ENCODE data around the gene KLF11. TPM values are rescaled to one million over a fixed set of nuclear protein-coding genes. Genes with fewer than 3 reads are reported as not detected.

KLF11 gene
- total RNA-seq, 1 experiment from 2014 or later: 6.9 TPM

- H3K36me3 Mint-ChIP-seq (ENCODE audit: insufficient read depth, unreplicated experiment): no peaks in the 10 kb centered on the region
- no peak for TF ChIP-seq CTCF (IDR thresholded peaks at IDR 0.05; ENCODE audit: unreplicated experiment)
- BruUV-seq (replicated peaks): no TSS peak
- H3K4me1 Mint-ChIP-seq (ENCODE audit: low read depth, unreplicated experiment): no peaks in the 10 kb centered on the region
- intact Hi-C loops (cut with micrococcal nuclease; ENCODE audit: unreplicated experiment): no loop called here
- CTCF ChIA-PET: no interaction called here
- H3K27me3 Mint-ChIP-seq (ENCODE audit: unreplicated experiment): no peaks in the 10 kb centered on the region
- DNase-seq: no peak
- no peaks in the 10 kb centered on the region for H3K9me3 Mint-ChIP-seq (ENCODE audit: low read depth, unreplicated experiment)
- H3K27ac Mint-ChIP-seq (ENCODE audit: unreplicated experiment): no peak overlapping the region
- no peak overlapping the region for H3K4me3 Mint-ChIP-seq (ENCODE audit: low read depth, unreplicated experiment)
Measured at GRCh38 chr2:10017313-10017941, 25.9 kb upstream of the KLF11 start.

DNA sequence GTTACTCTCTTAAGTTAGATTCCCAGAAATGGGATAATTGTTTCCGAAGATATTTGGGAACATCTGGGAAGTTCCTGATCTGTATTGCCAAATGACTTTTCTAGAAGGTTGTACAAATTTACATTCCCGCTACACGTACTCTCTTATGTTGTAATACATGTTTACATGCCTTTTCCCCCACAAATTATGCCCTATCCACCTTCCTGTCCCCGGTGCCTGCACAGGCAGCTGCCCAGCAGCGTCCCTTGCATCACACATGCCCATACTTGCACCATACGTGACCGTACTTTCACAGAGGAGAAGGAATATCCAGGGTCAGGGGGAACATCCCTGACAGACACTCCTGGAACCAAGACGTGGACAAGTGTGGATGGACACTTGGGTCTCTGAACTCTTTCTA is 24.2 kb upstream of the KLF11 start:
- Mint-ChIP-seq H3K27me3 (ENCODE audit: unreplicated experiment) (no peaks in the 10 kb centered on the region), H3K9me3 (ENCODE audit: low read depth, unreplicated experiment) (no peaks in the 10 kb centered on the region), H3K36me3 (ENCODE audit: insufficient read depth, unreplicated experiment) (no peaks in the 10 kb centered on the region), H3K27ac (ENCODE audit: unreplicated experiment) (no peak overlapping the region), H3K4me3 (ENCODE audit: low read depth, unreplicated experiment) (no peak overlapping the region), H3K4me1 (ENCODE audit: low read depth, unreplicated experiment) (no peaks in the 10 kb centered on the region)
- no TSS peak for BruUV-seq (replicated peaks)
- intact Hi-C loops (cut with micrococcal nuclease; ENCODE audit: unreplicated experiment): no loop called here
- no peak for DNase-seq
- TF ChIP-seq CTCF (IDR thresholded peaks at IDR 0.05; ENCODE audit: unreplicated experiment): no peak
- CTCF ChIA-PET: no interaction called here

DNA sequence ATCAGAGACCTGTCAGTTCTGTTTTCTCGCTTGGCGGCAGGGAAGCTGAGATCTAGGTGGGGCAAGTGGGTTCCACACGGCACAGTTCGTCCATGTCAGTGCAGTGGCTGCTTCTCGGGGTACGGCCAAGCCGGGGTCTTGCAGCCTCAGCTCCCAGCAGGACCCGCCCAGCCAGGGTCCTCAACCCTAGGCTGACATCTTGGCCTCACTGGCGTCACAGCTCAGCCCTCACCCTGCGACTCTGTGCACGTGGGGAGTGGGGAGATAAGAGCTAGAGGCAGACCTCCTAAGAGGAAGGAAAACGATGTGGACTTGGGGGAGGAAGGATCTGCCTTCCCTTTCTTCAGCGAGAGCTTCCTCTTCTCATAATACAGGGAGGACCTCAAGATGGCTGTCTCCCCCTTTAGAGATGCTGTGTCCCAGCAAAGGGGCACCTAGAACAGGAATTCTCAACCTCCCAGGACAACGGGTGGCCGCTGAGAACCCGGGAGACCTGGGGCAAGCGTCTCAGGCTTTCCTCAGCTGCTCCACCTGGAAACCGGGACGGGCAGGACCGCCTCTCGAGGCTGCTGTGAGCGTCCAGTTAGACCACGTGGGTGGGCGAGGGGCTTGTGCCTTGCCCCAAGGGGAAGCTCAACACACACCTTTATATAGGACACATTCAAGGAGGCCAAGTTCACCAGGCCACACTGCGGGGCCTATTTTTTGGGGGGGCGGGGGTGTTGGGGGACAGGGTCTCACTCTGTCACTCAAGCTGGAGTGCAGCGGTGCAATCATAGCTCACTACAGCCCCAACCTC is 23.5 kb upstream of the KLF11 start:
- no peak for TF ChIP-seq CTCF (IDR thresholded peaks at IDR 0.05; ENCODE audit: unreplicated experiment)
- Mint-ChIP-seq H3K36me3 (ENCODE audit: insufficient read depth, unreplicated experiment) (no peaks in the 10 kb centered on the region), H3K4me3 (ENCODE audit: low read depth, unreplicated experiment) (no peak overlapping the region), H3K9me3 (ENCODE audit: low read depth, unreplicated experiment) (no peaks in the 10 kb centered on the region), H3K27ac (ENCODE audit: unreplicated experiment) (no peak overlapping the region), H3K4me1 (ENCODE audit: low read depth, unreplicated experiment) (no peaks in the 10 kb centered on the region), H3K27me3 (ENCODE audit: unreplicated experiment) (no peaks in the 10 kb centered on the region)
- CTCF ChIA-PET: interaction anchor here (0.5 kb wide), 1 partner anchor 134 kb away, joined by 3 read pairs; no protein-coding TSS in a partner anchor
- intact Hi-C loops (cut with micrococcal nuclease; ENCODE audit: unreplicated experiment): no loop called here
- DNase-seq: no peak
- no TSS peak for BruUV-seq (replicated peaks)

DNA sequence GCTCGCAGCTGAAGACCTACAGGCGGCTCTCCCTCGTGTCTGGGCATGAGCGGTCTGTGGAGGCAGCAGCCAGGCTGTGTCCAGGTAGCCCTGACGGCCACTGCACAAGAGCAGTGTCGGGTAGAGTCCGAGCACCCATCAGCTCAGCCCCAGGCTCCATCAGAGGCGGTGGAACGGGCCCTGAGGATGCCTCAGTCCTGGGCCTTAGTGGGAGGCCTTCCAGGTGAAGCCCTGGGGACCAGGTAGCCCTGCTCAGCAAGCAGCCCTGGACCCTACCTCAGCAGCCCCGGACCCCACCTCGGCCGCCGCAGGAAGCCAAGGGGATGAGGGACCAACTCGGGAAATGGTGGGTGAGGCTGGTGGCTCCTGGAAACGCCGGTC is 21.3 kb upstream of the KLF11 start:
- DNase-seq: no peak
- H3K27ac Mint-ChIP-seq (ENCODE audit: unreplicated experiment): no peak overlapping the region
- BruUV-seq (replicated peaks): no TSS peak
- H3K9me3 Mint-ChIP-seq (ENCODE audit: low read depth, unreplicated experiment): no peaks in the 10 kb centered on the region
- H3K4me3 Mint-ChIP-seq (ENCODE audit: low read depth, unreplicated experiment): no peak overlapping the region
- no peaks in the 10 kb centered on the region for H3K36me3 Mint-ChIP-seq (ENCODE audit: insufficient read depth, unreplicated experiment)
- no peak for TF ChIP-seq CTCF (IDR thresholded peaks at IDR 0.05; ENCODE audit: unreplicated experiment)
- peaks cover 9% of the 10 kb centered on the region for H3K27me3 Mint-ChIP-seq (ENCODE audit: unreplicated experiment)
- intact Hi-C loops (cut with micrococcal nuclease; ENCODE audit: unreplicated experiment): no loop called here
- CTCF ChIA-PET: interaction anchor here (1.2 kb wide), 1 partner anchor 208 kb away, joined by 3 read pairs; no protein-coding TSS in a partner anchor
- no peaks in the 10 kb centered on the region for H3K4me1 Mint-ChIP-seq (ENCODE audit: low read depth, unreplicated experiment)

All from Calu3 (cell line).